ENCODE measurements around the gene AUH. TPM values are rescaled to one million over a fixed set of nuclear protein-coding genes. Genes with fewer than 3 reads are reported as not detected.
A peak's percentile ranks its signal among the peaks of the same experiment; 100 is the strongest.

Gene AUH
- total and polyA plus RNA-seq, 2 donors from 2014 or later: 31.6 to 63.5 TPM

- Histone ChIP-seq H3K9ac (ENCODE audit: low read length in 3 of 3) (no peak overlapping the region), H3K4me3 (ENCODE audit: low read length in 3 of 3) (no peak overlapping the region), H3K36me3 (ENCODE audit: control insufficient read depth in 2 of 3, insufficient read depth in 3 of 3, low read length in 3 of 3) (no peaks in the 10 kb centered on the region), H3K9me3 (ENCODE audit: control insufficient read depth in 2 of 3, insufficient read depth in 1 of 3, low read length in 3 of 3) (no peaks in the 10 kb centered on the region), H3K27me3 (ENCODE audit: control insufficient read depth, insufficient read depth, low read length) (no peaks in the 10 kb centered on the region), H3K27ac (ENCODE audit: low read depth in 2 of 2, low read length in 2 of 2) (no peak overlapping the region), H3K4me1 (ENCODE audit: control insufficient read depth in 2 of 3, insufficient read depth in 2 of 3, low read depth in 1 of 3, low read length in 3 of 3) (peaks cover 0 to 7% (median 6%) of the 10 kb centered on the region in 3 donors)
- DNase-seq: no peak
- FAIRE-seq: no peak
- intact Hi-C loops (cut with DNase I): no loop called here
- TF ChIP-seq, protein P1, sequence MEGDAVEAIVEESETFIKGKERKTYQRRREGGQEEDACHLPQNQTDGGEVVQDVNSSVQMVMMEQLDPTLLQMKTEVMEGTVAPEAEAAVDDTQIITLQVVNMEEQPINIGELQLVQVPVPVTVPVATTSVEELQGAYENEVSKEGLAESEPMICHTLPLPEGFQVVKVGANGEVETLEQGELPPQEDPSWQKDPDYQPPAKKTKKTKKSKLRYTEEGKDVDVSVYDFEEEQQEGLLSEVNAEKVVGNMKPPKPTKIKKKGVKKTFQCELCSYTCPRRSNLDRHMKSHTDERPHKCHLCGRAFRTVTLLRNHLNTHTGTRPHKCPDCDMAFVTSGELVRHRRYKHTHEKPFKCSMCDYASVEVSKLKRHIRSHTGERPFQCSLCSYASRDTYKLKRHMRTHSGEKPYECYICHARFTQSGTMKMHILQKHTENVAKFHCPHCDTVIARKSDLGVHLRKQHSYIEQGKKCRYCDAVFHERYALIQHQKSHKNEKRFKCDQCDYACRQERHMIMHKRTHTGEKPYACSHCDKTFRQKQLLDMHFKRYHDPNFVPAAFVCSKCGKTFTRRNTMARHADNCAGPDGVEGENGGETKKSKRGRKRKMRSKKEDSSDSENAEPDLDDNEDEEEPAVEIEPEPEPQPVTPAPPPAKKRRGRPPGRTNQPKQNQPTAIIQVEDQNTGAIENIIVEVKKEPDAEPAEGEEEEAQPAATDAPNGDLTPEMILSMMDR (IDR thresholded peaks at IDR 0.05; ENCODE audit: borderline replicate concordance, extremely low read depth, insufficient read depth): no peak
These were observed 116.0 kb downstream of the AUH start for GRCh38 chr9:91245431-91246313.

GRCh38 chr9:91243029-91243428, 118.7 kb downstream of the AUH start:
- H3K4me1 ChIP-seq (ENCODE audit: control insufficient read depth in 2 of 3, insufficient read depth in 2 of 3, low read depth in 1 of 3, low read length in 3 of 3): peaks cover 0 to 7% (median 6%) of the 10 kb centered on the region in 3 donors
- H3K9ac ChIP-seq (ENCODE audit: low read length in 3 of 3): no peak overlapping the region
- no peak for DNase-seq
- no peaks in the 10 kb centered on the region for H3K36me3 ChIP-seq (ENCODE audit: control insufficient read depth in 2 of 3, insufficient read depth in 3 of 3, low read length in 3 of 3)
- H3K9me3 ChIP-seq (ENCODE audit: control insufficient read depth in 2 of 3, insufficient read depth in 1 of 3, low read length in 3 of 3): no peaks in the 10 kb centered on the region
- TF ChIP-seq, protein P1 (IDR thresholded peaks at IDR 0.05; ENCODE audit: borderline replicate concordance, extremely low read depth, insufficient read depth): no peak
- intact Hi-C loops (cut with DNase I): no loop called here
- H3K4me3 ChIP-seq (ENCODE audit: low read length in 3 of 3): no peak overlapping the region
- H3K27ac ChIP-seq (ENCODE audit: low read depth in 2 of 2, low read length in 2 of 2): no peak overlapping the region
- no peak for FAIRE-seq
- H3K27me3 ChIP-seq (ENCODE audit: control insufficient read depth, insufficient read depth, low read length): no peaks in the 10 kb centered on the region

GRCh38 chr9:91241909-91242308, 119.8 kb downstream of the AUH start:
- Histone ChIP-seq H3K9ac (ENCODE audit: low read length in 3 of 3) (no peak overlapping the region), H3K27ac (ENCODE audit: low read depth in 2 of 2, low read length in 2 of 2) (peak overlapping the region in 1 of 2 donors; percentile 32), H3K4me1 (ENCODE audit: control insufficient read depth in 2 of 3, insufficient read depth in 2 of 3, low read depth in 1 of 3, low read length in 3 of 3) (peaks cover 0 to 6% (median 2%) of the 10 kb centered on the region in 3 donors), H3K9me3 (ENCODE audit: control insufficient read depth in 2 of 3, insufficient read depth in 1 of 3, low read length in 3 of 3) (no peaks in the 10 kb centered on the region), H3K4me3 (ENCODE audit: low read length in 3 of 3) (no peak overlapping the region), H3K27me3 (ENCODE audit: control insufficient read depth, insufficient read depth, low read length) (no peaks in the 10 kb centered on the region), H3K36me3 (ENCODE audit: control insufficient read depth in 2 of 3, insufficient read depth in 3 of 3, low read length in 3 of 3) (no peaks in the 10 kb centered on the region)
- DNase-seq: peak in 1 of 5 donors; percentile 23
- peak; percentile 6 for FAIRE-seq
- intact Hi-C loops (cut with DNase I): no loop called here
- TF ChIP-seq, protein P1 (IDR thresholded peaks at IDR 0.05; ENCODE audit: borderline replicate concordance, extremely low read depth, insufficient read depth): no peak

Measured in kidney (tissue), 14 donors.